H1 (cell line): Measurements from ENCODE around the gene P3H2. TPM values are rescaled to one million over a fixed set of nuclear protein-coding genes. Genes with fewer than 3 reads are reported as not detected.
A peak's percentile ranks its signal among the peaks of the same experiment; 100 is the strongest.

Experiments
- CTCF ChIA-PET: fragments of 300-600 bp; sonication (Branson Sonifier 250); formaldehyde crosslinking; loops from one replicate; lab custom pipeline; 2021; ENCODE audit not compliant: partially characterized antibody; lab: Charles Lee
- POLR2A ChIA-PET: fragments of 300-600 bp; sonication (Branson Sonifier 250); formaldehyde crosslinking; loops from one replicate; lab custom pipeline; 2021; ENCODE audit warnings: inconsistent platforms; ENCODE audit not compliant: partially characterized antibody; lab: Charles Lee
- DNase-seq, 2 experiments: peaks; one replicate each; pipeline versions ENCODE4 v3.0.0 to v3.0.0-alpha.2; 2010 to 2022; ENCODE audit warnings: low spot score in 2 of 2, low read depth in 1 of 2, mixed read lengths in 1 of 2
- FAIRE-seq: peaks from 2 replicates; lab custom pipeline; 2011; peaks lifted over from hg19 to GRCh38; lab: Jason Lieb, UNC
- H2AFZ ChIP-seq: 2 replicates; pipeline ENCODE4 v1.8.1; 2012; ENCODE audit warnings: low read length, inconsistent platforms
- H2AK5ac ChIP-seq: 2 replicates; pipeline ENCODE4 v1.6.1; 2013; ENCODE audit warnings: low read depth, low read length
- H2BK120ac ChIP-seq: replicated peaks from 2 replicates; pipeline ENCODE3; 2013; ENCODE audit warnings: low read depth, low read length, inconsistent platforms
- H2BK12ac ChIP-seq: 2 replicates; pipeline ENCODE4 v1.6.1; 2013; ENCODE audit warnings: low read depth, low read length
- H2BK15ac ChIP-seq: 2 replicates; pipeline ENCODE4 v1.6.1; 2013; ENCODE audit warnings: low read length
- H2BK20ac ChIP-seq: 2 replicates; pipeline ENCODE4 v1.6.1; 2013; ENCODE audit warnings: low read length
- H2BK5ac ChIP-seq: 2 replicates; pipeline ENCODE4 v1.6.1; 2013; ENCODE audit warnings: low read depth, low read length
- H3K14ac ChIP-seq: 2 replicates; pipeline ENCODE4 v1.6.1; 2013; ENCODE audit warnings: inconsistent platforms; ENCODE audit not compliant: insufficient read length
- H3K18ac ChIP-seq: 2 replicates; pipeline ENCODE4 v1.6.1; 2013; ENCODE audit warnings: low read length; ENCODE audit errors: extremely low read depth
- H3K23ac ChIP-seq: 2 replicates; pipeline ENCODE4 v1.6.1; 2013; ENCODE audit warnings: inconsistent platforms; ENCODE audit not compliant: insufficient read length
- H3K23me2 ChIP-seq: 2 replicates; pipeline ENCODE4 v1.6.1; 2013; ENCODE audit warnings: low read depth, low read length
- H3K27ac ChIP-seq: 2 replicates; pipeline ENCODE4 v1.6.1; 2011; ENCODE audit warnings: low read depth, low read length, inconsistent platforms
- H3K27me3 ChIP-seq, 4 experiments: replicated peaks in 1 of 4; 1 replicate in 1 of 4; 2 replicates in 3 of 4; pipeline versions ENCODE4 v1.6.1 to v1.8.1; 2011 to 2013; ENCODE audit warnings: low read length in 3 of 4, mild to moderate bottlenecking in 3 of 4, inconsistent platforms in 2 of 4, mixed read lengths in 2 of 4, moderate library complexity in 1 of 4; ENCODE audit not compliant: control insufficient read depth in 3 of 4, insufficient read depth in 3 of 4; ENCODE audit errors: extremely low read depth in 1 of 4
- H3K36me3 ChIP-seq, 4 experiments: 2 replicates each; pipeline versions ENCODE4 v1.6.1 to v1.8.1; 2011 to 2013; ENCODE audit warnings: mild to moderate bottlenecking in 4 of 4, low read length in 3 of 4, moderate library complexity in 2 of 4, control low read depth in 1 of 4, inconsistent platforms in 1 of 4; ENCODE audit not compliant: insufficient read depth in 4 of 4, control insufficient read depth in 2 of 4
- H3K4ac ChIP-seq: replicated peaks from 2 replicates; pipeline ENCODE3; 2013; ENCODE audit warnings: low read length, low read depth, mixed read lengths, inconsistent platforms; ENCODE audit not compliant: insufficient read length
- H3K4me1 ChIP-seq, 4 experiments: replicated peaks in 1 of 4; 1 replicate in 1 of 4; 2 replicates in 3 of 4; pipeline versions ENCODE4 v1.6.1 to v1.8.1; 2011 to 2013; ENCODE audit warnings: low read length in 3 of 4, inconsistent platforms in 2 of 4, mixed read lengths in 1 of 4; ENCODE audit not compliant: insufficient read depth in 4 of 4, control insufficient read depth in 3 of 4
- H3K4me2 ChIP-seq, 2 experiments: 2 replicates each; pipeline versions ENCODE4 v1.6.1 to v1.8.1; 2011 to 2013; ENCODE audit warnings: low read depth in 2 of 2, low read length in 2 of 2, control low read depth in 1 of 2, inconsistent platforms in 1 of 2, mild to moderate bottlenecking in 1 of 2; ENCODE audit not compliant: insufficient read depth in 1 of 2
- H3K4me3 ChIP-seq, 4 experiments: fragments of 200-600, 300-600 bp in 1 of 4; sonication (generic), shearing (Covaris generic), sonication (Bioruptor Twin) in 1 of 4; 2 replicates each; pipeline versions ENCODE4 v1.5.1 to v1.8.1; 2011 to 2016; ENCODE audit warnings: low read length in 4 of 4, low read depth in 3 of 4, control low read depth in 2 of 4, inconsistent platforms in 2 of 4, mild to moderate bottlenecking in 2 of 4, mixed read lengths in 1 of 4, moderate library complexity in 1 of 4; ENCODE audit not compliant: insufficient read depth in 2 of 4; ENCODE audit errors: extremely low read depth in 1 of 4
- H3K56ac ChIP-seq: replicated peaks from 2 replicates; pipeline ENCODE3; 2013; ENCODE audit warnings: low read depth, mild to moderate bottlenecking, mixed read lengths, low read length, inconsistent platforms; ENCODE audit not compliant: insufficient read length
- H3K79me1 ChIP-seq: 2 replicates; pipeline ENCODE4 v1.6.1; 2013; ENCODE audit warnings: low read depth, low read length, control low read depth
- H3K79me2 ChIP-seq, 2 experiments: 2 replicates each; pipeline versions ENCODE4 v1.6.1 to v1.8.1; 2012 to 2013; ENCODE audit warnings: low read length in 2 of 2, mild to moderate bottlenecking in 2 of 2, inconsistent platforms in 1 of 2; ENCODE audit not compliant: insufficient read depth in 2 of 2, control insufficient read depth in 1 of 2
- H3K9ac ChIP-seq, 4 experiments: replicated peaks in 1 of 4; 1 replicate in 1 of 4; 2 replicates in 3 of 4; pipeline versions ENCODE4 v1.6.1 to v1.8.1; 2011 to 2013; ENCODE audit warnings: low read depth in 3 of 4, low read length in 3 of 4, control low read depth in 2 of 4, mild to moderate bottlenecking in 2 of 4, moderate library complexity in 2 of 4, inconsistent platforms in 1 of 4; ENCODE audit errors: extremely low read depth in 1 of 4
- H3K9me3 ChIP-seq, 2 experiments: 2 replicates each; pipeline versions ENCODE4 v1.6.1 to v1.8.1; 2012 to 2013; ENCODE audit warnings: mild to moderate bottlenecking in 2 of 2, moderate library complexity in 2 of 2, control low read depth in 1 of 2, inconsistent platforms in 1 of 2, low read depth in 1 of 2, low read length in 1 of 2, mixed read lengths in 1 of 2; ENCODE audit not compliant: insufficient read depth in 2 of 2
- H4K20me1 ChIP-seq, 2 experiments: replicated peaks in 1 of 2; 2 replicates each; pipeline versions ENCODE3 to v1.8.1; 2011 to 2013; ENCODE audit warnings: inconsistent platforms in 2 of 2, low read length in 2 of 2, mild to moderate bottlenecking in 1 of 2; ENCODE audit not compliant: insufficient read depth in 2 of 2, control insufficient read depth in 1 of 2
- H4K5ac ChIP-seq: 2 replicates; pipeline ENCODE4 v1.6.1; 2013; ENCODE audit warnings: low read length, low read depth, mixed read lengths, inconsistent platforms; ENCODE audit not compliant: insufficient read length
- H4K8ac ChIP-seq: 2 replicates; pipeline ENCODE4 v1.8.0; 2013; ENCODE audit warnings: mild to moderate bottlenecking, moderate library complexity, low read length, inconsistent platforms; ENCODE audit not compliant: insufficient read depth; ENCODE audit errors: extremely low read depth
- H4K91ac ChIP-seq: replicated peaks from 2 replicates; pipeline ENCODE3; 2013; ENCODE audit warnings: low read length, mixed read lengths, inconsistent platforms; ENCODE audit not compliant: insufficient read length
- ATF2 ChIP-seq: IDR thresholded peaks from 2 replicates; pipeline ENCODE4 v1.6.1; 2012; ENCODE audit warnings: low read length, inconsistent platforms
- E2F6 ChIP-seq: IDR thresholded peaks from 2 replicates; pipeline ENCODE4 v1.6.1; 2012; ENCODE audit warnings: inconsistent platforms
- HDAC2 ChIP-seq, 2 experiments: fragments of 300-600 bp in 1 of 2; sonication (generic) in 1 of 2; IDR thresholded peaks; 2 replicates each; pipeline ENCODE4 v1.6.1; 2011 to 2012; ENCODE audit warnings: low read depth in 2 of 2, low read length in 2 of 2, mild to moderate bottlenecking in 2 of 2, moderate library complexity in 2 of 2, borderline replicate concordance in 1 of 2, inconsistent platforms in 1 of 2
- JUND ChIP-seq: IDR thresholded peaks from 2 replicates; pipeline ENCODE4 v1.6.1; 2011; ENCODE audit warnings: mild to moderate bottlenecking, improper control_type of control experiment, low read length
- KDM4A ChIP-seq: IDR thresholded peaks from one replicate; pipeline ENCODE4 v1.7.1; 2012; ENCODE audit warnings: low read depth, mild to moderate bottlenecking, moderate library complexity, low read length, inconsistent platforms; ENCODE audit not compliant: severe bottlenecking
- POLR2A ChIP-seq, 2 experiments: IDR thresholded peaks; 1 replicate in 1 of 2; 2 replicates in 1 of 2; pipeline ENCODE4 v1.6.1; 2011; ENCODE audit warnings: low read depth in 2 of 2, low read length in 2 of 2, mild to moderate bottlenecking in 2 of 2; ENCODE audit errors: control extremely low read depth in 1 of 2
- POU5F1 ChIP-seq: IDR thresholded peaks from 2 replicates; pipeline ENCODE4 v1.6.1; 2011; ENCODE audit warnings: low read depth, mild to moderate bottlenecking, low read length, moderate library complexity
- WGBS, 2 experiments: shearing (Covaris generic) in 1 of 2; methylation state at CpG; one replicate each; pipeline versions ENCODE4 v1.1.6 to v1.1.7; 2013 to 2015; ENCODE audit warnings: low lambda C conversion rate in 2 of 2, mixed read lengths in 2 of 2, inconsistent platforms in 1 of 2, low coverage in 1 of 2, missing lambda C conversion rate in 1 of 2; ENCODE audit not compliant: insufficient replicate concordance in 2 of 2, insufficient coverage in 1 of 2, insufficient read length in 1 of 2; ENCODE audit errors: extremely low coverage in 1 of 2, missing lambda C conversion rate in 1 of 2; 5-methylcytosine and 5-hydroxymethylcytosine counted together
- polyA plus RNA-seq, 7 experiments: library from polyadenylated mRNA; depleted of rRNA in 3 of 7; stranded (reverse) in 5 of 7; unstranded in 2 of 7; fragments of >200 nt in 5 of 7; fragments of 200-250 nt in 2 of 7; gene quantifications; 1 replicate in 5 of 7; 2 replicates in 1 of 7; 4 replicates in 1 of 7; pipeline versions ENCODE4 v1.2.1 to v1.2.3, GENCODE V29; 2011 to 2013; ENCODE audit warnings: missing spikeins in 2 of 7, mixed read lengths in 2 of 7
- total RNA-seq: library from RNA; stranded (reverse); fragmentation: NEBNext Ultra II Directional; extraction: Animal tissue kit (Norgen Biotek cat#: 25700); gene quantifications from 2 replicates; pipeline ENCODE4 v1.2.1, GENCODE V29; 2021

The P3H2 gene
- total and polyA plus RNA-seq, 2 of the 8 experiments (the other 6 are each of a cell fraction or from before 2014, with no cell fraction given), result 40.5 to 60.4 TPM

GRCh38 chr3:190013943-190014924, 106.5 kb downstream of the P3H2 start:
- no peak overlapping the region for H3K14ac ChIP-seq
- ChIA-PET CTCF (interaction anchor here (0.7 to 3.3 kb wide), 11 partner anchors 11 to 308 kb away, joined by 3 to 15 read pairs (median 3); partner anchors contain the start of genes CLDN1 and P3H2), POLR2A (interaction anchor here (1.5 kb wide), 1 partner anchor 19 kb away, joined by 3 read pairs; no protein-coding TSS in a partner anchor)
- WGBS, 2 experiments, result 53% methylated on average over 7 of the region's 7 CpGs; no CpG with 5 or more reads in 1 of the 2 experiments
- H2BK5ac ChIP-seq, result peak overlapping the region; percentile 93; the same call in 1 of the 2 replicates
- no peak overlapping the region for H3K56ac ChIP-seq
- H3K27me3 ChIP-seq, result no peaks in the 10 kb centered on the region
- H3K79me1 ChIP-seq, result no peaks in the 10 kb centered on the region
- peak overlapping the region; percentile 1 for H3K4ac ChIP-seq
- no peak overlapping the region; the same call in 1 of the 2 replicates for H2BK15ac ChIP-seq
- H2AK5ac ChIP-seq, result no peak overlapping the region
- H2BK20ac ChIP-seq, result peak overlapping the region; percentile 8; the same call in 1 of the 2 replicates
- peak overlapping the region in 1 of 4 experiments; percentile 16; a peak in 1 of 8 replicates for H3K4me3 ChIP-seq
- no peaks in the 10 kb centered on the region for H3K23me2 ChIP-seq
- peak overlapping the region; percentile 44 for H2BK120ac ChIP-seq
- H4K5ac ChIP-seq, result peak overlapping the region; percentile 28
- H3K36me3 ChIP-seq, result no peaks in the 10 kb centered on the region
- H3K4me2 ChIP-seq, result peak overlapping the region; percentile 22 to 53; a peak in 3 of 4 replicates
- H3K27ac ChIP-seq, result peak overlapping the region; percentile 42
- H3K79me2 ChIP-seq, result no peaks in the 10 kb centered on the region; a peak in 1 of 4 replicates
- H3K18ac ChIP-seq, result peak overlapping the region; percentile 26; the same call in 1 of the 2 replicates
- H4K8ac ChIP-seq, result no peak overlapping the region
- no peak overlapping the region; a peak in 1 of 7 replicates for H3K9ac ChIP-seq
- peak; percentile 24 for FAIRE-seq
- no peak overlapping the region for H3K23ac ChIP-seq
- no peaks in the 10 kb centered on the region for H3K9me3 ChIP-seq
- H3K4me1 ChIP-seq, result peaks cover 7 to 33% (median 23%) of the 10 kb centered on the region in 4 experiments; a peak in 6 of 7 replicates
- no peak overlapping the region for H2AFZ ChIP-seq
- no peaks in the 10 kb centered on the region for H4K20me1 ChIP-seq
- no peak for DNase-seq
- peak overlapping the region; percentile 46; the same call in 1 of the 2 replicates for H2BK12ac ChIP-seq
- peak overlapping the region; percentile 19 for H4K91ac ChIP-seq
- TF ChIP-seq KDM4A, result no peak
- no peak for TF ChIP-seq ATF2
- no peak for TF ChIP-seq JUND
- TF ChIP-seq POU5F1, result no peak
- peak in 1 of 2 experiments; percentile 27; a peak in 1 of 3 replicates for TF ChIP-seq POLR2A (IDR thresholded peaks at IDR 0.05; ENCODE audit: control extremely low read depth in 1 of 2, low read depth in 2 of 2, low read length in 2 of 2)
- TF ChIP-seq E2F6, result peak; percentile 45
- no peak for TF ChIP-seq HDAC2 (IDR thresholded peaks at IDR 0.05; ENCODE audit: borderline replicate concordance in 1 of 2, low read depth in 2 of 2, low read length in 2 of 2)
